CD4-positive, alpha-beta T cell (primary cell): ENCODE data around the gene APP. TPM values are rescaled to one million over a fixed set of nuclear protein-coding genes. Genes with fewer than 3 reads are reported as not detected.
"Not testable (repeated sequence)": the region's sequence is repeated elsewhere in the genome, so short reads cannot be mapped to it uniquely, and the experiment has no call there.

ENCODE experiments used
- ATAC-seq: fragments of 200-7000 bp; cut with Tn5 transposase; one replicate; pipeline ENCODE4 v1.10.0; 2022; ENCODE audit warnings: mild to moderate bottlenecking; ENCODE audit not compliant: poor library complexity
- CTCF ChIA-PET: fragments of 350-600 bp; sonication (Branson Sonifier 250); formaldehyde crosslinking; loops from one replicate; lab custom pipeline; 2021; ENCODE audit warnings: antibody characterized with exemption, inconsistent platforms; lab: Charles Lee
- POLR2A ChIA-PET: fragments of 350-600 bp; sonication (Branson Sonifier 250); formaldehyde crosslinking; loops from one replicate; lab custom pipeline; 2021; ENCODE audit warnings: antibody characterized with exemption, inconsistent platforms; lab: Charles Lee
- DNase-seq, 14 experiments: peaks; one replicate each; pipeline ENCODE4 v3.0.0-alpha.2; 2013 to 2020; ENCODE audit warnings: mixed read lengths in 2 of 14
- H3K27ac ChIP-seq, 2 donors: one replicate each; pipeline versions ENCODE4 v1.5.1 to v1.7.0; 2013; ENCODE audit warnings: low read length in 2 of 2, low read depth in 1 of 2, mild to moderate bottlenecking in 1 of 2
- H3K27me3 ChIP-seq, 2 experiments: 1 replicate in 1 of 2; 2 replicates in 1 of 2; pipeline versions ENCODE4 v1.6.1 to v1.7.0; 2013; ENCODE audit warnings: low read length in 2 of 2, control low read depth in 1 of 2, mild to moderate bottlenecking in 1 of 2, moderate library complexity in 1 of 2; ENCODE audit not compliant: insufficient read depth in 2 of 2, control insufficient read depth in 1 of 2
- H3K36me3 ChIP-seq: one replicate; pipeline ENCODE4 v1.6.1; 2013; ENCODE audit warnings: low read length, control low read depth; ENCODE audit not compliant: insufficient read depth
- H3K4me1 ChIP-seq: one replicate; pipeline ENCODE4 v1.6.1; 2013; ENCODE audit warnings: low read length, control low read depth; ENCODE audit not compliant: insufficient read depth
- H3K4me3 ChIP-seq: one replicate; pipeline ENCODE4 v1.5.1; 2013; ENCODE audit warnings: mild to moderate bottlenecking, low read length, moderate library complexity
- H3K9me3 ChIP-seq, 2 experiments: 1 replicate in 1 of 2; 2 replicates in 1 of 2; pipeline versions ENCODE4 v1.6.1 to v1.7.0; 2013; ENCODE audit warnings: low read length in 2 of 2, mild to moderate bottlenecking in 2 of 2, control low read depth in 1 of 2, moderate library complexity in 1 of 2; ENCODE audit not compliant: control insufficient read depth in 1 of 2, insufficient read depth in 1 of 2
- H3K27ac Mint-ChIP-seq: one replicate; pipeline ENCODE4 v1.8.0; 2020; ENCODE audit warnings: mixed read lengths
- H3K27me3 Mint-ChIP-seq: one replicate; pipeline ENCODE4 v1.8.0; 2021; ENCODE audit warnings: mixed read lengths
- H3K36me3 Mint-ChIP-seq: one replicate; pipeline ENCODE4 v1.8.0; 2021; ENCODE audit warnings: low read depth, mixed read lengths
- H3K4me1 Mint-ChIP-seq: one replicate; pipeline ENCODE4 v1.8.0; 2021; ENCODE audit warnings: low read depth, mixed read lengths
- H3K4me3 Mint-ChIP-seq: one replicate; pipeline ENCODE4 v1.8.0; 2020; ENCODE audit warnings: mild to moderate bottlenecking, mixed read lengths
- H3K9me3 Mint-ChIP-seq: one replicate; pipeline ENCODE4 v1.8.0; 2020; ENCODE audit warnings: mixed read lengths
- CTCF ChIP-seq: fragments of 200-600 bp; IDR thresholded peaks from one replicate; pipeline ENCODE4 v1.8.0; 2022; ENCODE audit warnings: antibody characterized with exemption, mild to moderate bottlenecking
- intact Hi-C, 2 experiments: fragments of 100-400 bp; cut with DNase I in 1 of 2; cut with micrococcal nuclease in 1 of 2; formaldehyde crosslinking; loops; one replicate each; pipeline versions ENCODE4 v1.15.1 to v1.9.0; 2023 to 2025; cut with DNase I, micrococcal nuclease
- total RNA-seq, 174 experiments: library from RNA in 2 of 174; stranded (reverse) in 2 of 174; gene quantifications; one replicate each; pipeline ENCODE4 v1.2.3 and lab custom pipeline; 2021 to 2026

The APP gene
- total RNA-seq, 2 experiments from 2014 or later: 43.6 to 44.4 TPM

DNA sequence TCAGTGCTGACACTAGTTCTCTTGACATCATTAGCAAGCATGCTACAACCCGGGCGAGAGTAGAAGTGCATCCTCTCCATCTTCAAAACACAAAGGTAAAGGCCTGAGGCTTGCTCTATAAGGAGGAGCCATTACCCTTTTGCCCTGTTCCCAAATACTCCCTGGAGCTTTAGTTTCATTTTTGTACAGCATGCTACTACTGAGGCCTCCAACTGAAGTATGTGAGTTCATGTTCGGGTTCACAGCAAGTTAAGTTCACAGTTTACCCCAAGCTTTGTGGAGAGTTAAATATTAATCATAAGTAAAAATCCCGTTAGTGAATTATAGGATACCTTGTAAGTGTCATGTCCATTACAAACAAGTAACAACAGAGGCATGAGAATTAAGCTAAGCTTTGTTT, 156.6 kb downstream of the APP start:
- Mint-ChIP-seq H3K4me3 (no peak overlapping the region), H3K9me3 (no peaks in the 10 kb centered on the region), H3K27me3 (no peaks in the 10 kb centered on the region), H3K36me3 (peaks cover 3% of the 10 kb centered on the region), H3K4me1 (peaks cover 9% of the 10 kb centered on the region), H3K27ac (no peak overlapping the region)
- no peak overlapping the region for H3K4me3 ChIP-seq
- H3K27me3 ChIP-seq: no peaks in the 10 kb centered on the region
- CTCF ChIA-PET: no interaction called here
- no peak overlapping the region for H3K27ac ChIP-seq
- no peaks in the 10 kb centered on the region for H3K36me3 ChIP-seq
- ATAC-seq (no peak), DNase-seq (no peak)
- POLR2A ChIA-PET: no interaction called here
- no peaks in the 10 kb centered on the region for H3K4me1 ChIP-seq
- H3K9me3 ChIP-seq: no peaks in the 10 kb centered on the region
- intact Hi-C loops: no loop called here
- no peak for TF ChIP-seq CTCF

- H3K27me3 Mint-ChIP-seq, H3K27me3 ChIP-seq, H3K9me3 Mint-ChIP-seq, H3K4me3 Mint-ChIP-seq, H3K9me3 ChIP-seq, H3K4me1 ChIP-seq, DNase-seq, intact Hi-C loops, H3K4me3 ChIP-seq, ATAC-seq, H3K27ac Mint-ChIP-seq, POLR2A ChIA-PET, H3K36me3 Mint-ChIP-seq, H3K27ac ChIP-seq, H3K36me3 ChIP-seq, CTCF ChIA-PET: not testable (repeated sequence)
- H3K4me1 Mint-ChIP-seq: peaks cover 18% of the 10 kb centered on the region
These were observed 158.1 kb downstream of the APP start for GRCh38 chr21:26012482-26012881.

- Histone ChIP-seq H3K27me3 (no peaks in the 10 kb centered on the region), H3K4me1 (no peaks in the 10 kb centered on the region), H3K9me3 (no peaks in the 10 kb centered on the region), H3K36me3 (no peaks in the 10 kb centered on the region), H3K27ac (no peak overlapping the region), H3K4me3 (no peak overlapping the region)
- POLR2A ChIA-PET: no interaction called here
- intact Hi-C loops: no loop called here
- CTCF ChIA-PET: no interaction called here
- no peak for TF ChIP-seq CTCF
- Mint-ChIP-seq H3K4me1 (peaks cover 18% of the 10 kb centered on the region), H3K27me3 (no peaks in the 10 kb centered on the region), H3K27ac (no peak overlapping the region), H3K36me3 (peaks cover 5% of the 10 kb centered on the region), H3K4me3 (no peak overlapping the region), H3K9me3 (no peaks in the 10 kb centered on the region)
- ATAC-seq: no peak
- no peak for DNase-seq
These were observed 159.2 kb downstream of the APP start for GRCh38 chr21:26011292-26011940.

- no peaks in the 10 kb centered on the region for H3K4me1 ChIP-seq
- H3K27ac ChIP-seq: no peak overlapping the region
- H3K27ac Mint-ChIP-seq: no peak overlapping the region
- no peaks in the 10 kb centered on the region for H3K9me3 ChIP-seq
- no peak for DNase-seq
- POLR2A ChIA-PET: no interaction called here
- no peak for ATAC-seq
- H3K4me1 Mint-ChIP-seq: peaks cover 12% of the 10 kb centered on the region
- no peak overlapping the region for H3K4me3 ChIP-seq
- peaks cover 10% of the 10 kb centered on the region for H3K36me3 Mint-ChIP-seq
- no peaks in the 10 kb centered on the region for H3K9me3 Mint-ChIP-seq
- no peaks in the 10 kb centered on the region for H3K27me3 Mint-ChIP-seq
- H3K27me3 ChIP-seq: no peaks in the 10 kb centered on the region
- intact Hi-C loops: no loop called here
- H3K36me3 ChIP-seq: no peaks in the 10 kb centered on the region
- CTCF ChIA-PET: no interaction called here
- H3K4me3 Mint-ChIP-seq: no peak overlapping the region
- TF ChIP-seq CTCF: no peak
These were observed 162.5 kb downstream of the APP start for GRCh38 chr21:26007951-26008498.
